Measurements from ENCODE around the gene PAQR5. TPM values are rescaled to one million over a fixed set of nuclear protein-coding genes. Genes with fewer than 3 reads are reported as not detected.

PAQR5 gene
- total RNA-seq, 1 experiment from 2014 or later, result 2.0 TPM

- no peaks in the 10 kb centered on the region for H3K9me3 ChIP-seq (ENCODE audit: control insufficient read depth, insufficient read depth, low read depth, low read length)
- H3K27ac ChIP-seq (ENCODE audit: low read length), result no peak overlapping the region
- no peak overlapping the region for H3K4me3 ChIP-seq (ENCODE audit: low read depth in 2 of 2, low read length in 2 of 2)
- no peaks in the 10 kb centered on the region for H3K36me3 ChIP-seq (ENCODE audit: control insufficient read depth, insufficient read depth, low read length)
- intact Hi-C loops (cut with micrococcal nuclease; ENCODE audit: unreplicated experiment) (no loop called here), in situ Hi-C loops (cut with HindIII; ENCODE audit: low pct_unique_long_range_greater_than_20kb, low sequenced_read_pairs) (no loop called here)
- no TSS peak for BruUV-seq (replicated peaks)
- no peak for ATAC-seq
- no peak for TF ChIP-seq REST (IDR thresholded peaks at IDR 0.05; ENCODE audit: insufficient read depth in 1 of 2, low read depth in 2 of 2, low read length in 1 of 2)
- TF ChIP-seq POLR2AphosphoS5 (IDR thresholded peaks at IDR 0.05; ENCODE audit: low read depth, low read length), result no peak
- no peak for TF ChIP-seq CTCF (IDR thresholded peaks at IDR 0.05)
- TF ChIP-seq TCF7L2 (IDR thresholded peaks at IDR 0.05; ENCODE audit: low read depth, low read length), result no peak
- TF ChIP-seq SIN3A (IDR thresholded peaks at IDR 0.05; ENCODE audit: borderline replicate concordance, insufficient read depth, low read depth, low read length), result no peak
- no peaks in the 10 kb centered on the region for H3K27me3 ChIP-seq (ENCODE audit: control insufficient read depth, insufficient read depth, low read length)
- no peak for DNase-seq (ENCODE audit: low read depth, low spot score)
- ChIA-PET CTCF (no interaction called here), POLR2A (no interaction called here)
- H3K4me1 ChIP-seq (ENCODE audit: control insufficient read depth, insufficient read depth, low read length), result no peaks in the 10 kb centered on the region
These were observed 53.2 kb downstream of the PAQR5 start for GRCh38 chr15:69351884-69352283.

- CTCF ChIA-PET, result interaction anchor here (0.6 kb wide), 1 partner anchor 666 kb away, joined by 3 read pairs; no protein-coding TSS in a partner anchor
These were observed 59.4 kb downstream of the PAQR5 start for GRCh38 chr15:69357773-69358771.

More at GRCh38 chr15:69357773-69358771, 59.4 kb downstream of the PAQR5 start:
- BruUV-seq (replicated peaks), result no TSS peak
- no peaks in the 10 kb centered on the region for H3K9me3 ChIP-seq (ENCODE audit: control insufficient read depth, insufficient read depth, low read depth, low read length)
- TF ChIP-seq SIN3A (IDR thresholded peaks at IDR 0.05; ENCODE audit: borderline replicate concordance, insufficient read depth, low read depth, low read length) (no peak), REST (IDR thresholded peaks at IDR 0.05; ENCODE audit: insufficient read depth in 1 of 2, low read depth in 2 of 2, low read length in 1 of 2) (no peak), POLR2AphosphoS5 (IDR thresholded peaks at IDR 0.05; ENCODE audit: low read depth, low read length) (no peak), TCF7L2 (IDR thresholded peaks at IDR 0.05; ENCODE audit: low read depth, low read length) (no peak), CTCF (IDR thresholded peaks at IDR 0.05) (no peak)
- DNase-seq (ENCODE audit: low read depth, low spot score) (no peak), ATAC-seq (no peak)
- POLR2A ChIA-PET, result no interaction called here
- H3K36me3 ChIP-seq (ENCODE audit: control insufficient read depth, insufficient read depth, low read length), result no peaks in the 10 kb centered on the region
- H3K4me3 ChIP-seq (ENCODE audit: low read depth in 2 of 2, low read length in 2 of 2), result no peak overlapping the region
- intact Hi-C loops (cut with micrococcal nuclease; ENCODE audit: unreplicated experiment) (no loop called here), in situ Hi-C loops (cut with HindIII; ENCODE audit: low pct_unique_long_range_greater_than_20kb, low sequenced_read_pairs) (no loop called here)
- no peaks in the 10 kb centered on the region for H3K4me1 ChIP-seq (ENCODE audit: control insufficient read depth, insufficient read depth, low read length)
- no peak overlapping the region for H3K27ac ChIP-seq (ENCODE audit: low read length)
- H3K27me3 ChIP-seq (ENCODE audit: control insufficient read depth, insufficient read depth, low read length), result no peaks in the 10 kb centered on the region
